CD4-positive, alpha-beta T cell treated with Interleukin-21 for 1 hour (primary cell): Measurements from ENCODE around the gene FAF2.
"Not testable (repeated sequence)": the region's sequence is repeated elsewhere in the genome, so short reads cannot be mapped to it uniquely, and the experiment has no call there.

Experiments
- DNase-seq: peaks from one replicate; pipeline ENCODE4 v3.0.0-alpha.2; 2020

The FAF2 gene

GRCh38 chr5:176461349-176461748 lies 13.2 kb downstream of the FAF2 start:
- no peak for DNase-seq

- DNase-seq, result no peak
Observed at GRCh38 chr5:176463113-176463764, 15.1 kb downstream of the FAF2 start.

GRCh38 chr5:176466245-176466871 lies 18.2 kb downstream of the FAF2 start:
- DNase-seq, result no peak

GRCh38 chr5:176469296-176469695 lies 21.1 kb downstream of the FAF2 start:
- no peak for DNase-seq

GRCh38 chr5:176470539-176470938 lies 22.4 kb downstream of the FAF2 start:
- DNase-seq, result no peak

- no peak for DNase-seq
Observed at GRCh38 chr5:176471098-176471497, 22.9 kb downstream of the FAF2 start.

- DNase-seq, result no peak
Observed at GRCh38 chr5:176473335-176474006, 25.3 kb downstream of the FAF2 start.

GRCh38 chr5:176474476-176474875 lies 26.3 kb downstream of the FAF2 start:
- DNase-seq, result no peak

- DNase-seq, result no peak
Observed at GRCh38 chr5:176481711-176482110, 33.5 kb downstream of the FAF2 start.

- DNase-seq, result no peak
Observed at GRCh38 chr5:176485176-176485575, 37.0 kb downstream of the FAF2 start.

- DNase-seq, result no peak
Observed at GRCh38 chr5:176486189-176486757, 38.1 kb downstream of the FAF2 start.

- DNase-seq, result not testable (repeated sequence)
Observed at GRCh38 chr5:176487160-176487559, 39.0 kb downstream of the FAF2 start.

GRCh38 chr5:176489077-176489476 lies 40.9 kb downstream of the FAF2 start:
- DNase-seq, result no peak

- no peak for DNase-seq
Observed at GRCh38 chr5:176490301-176490700, 42.1 kb downstream of the FAF2 start.

GRCh38 chr5:176491101-176491502 lies 42.9 kb downstream of the FAF2 start:
- no peak for DNase-seq

- DNase-seq, result no peak
Observed at GRCh38 chr5:176491901-176492300, 43.7 kb downstream of the FAF2 start.

- DNase-seq, result no peak
Observed at GRCh38 chr5:176492431-176492830, 44.2 kb downstream of the FAF2 start.

GRCh38 chr5:176497852-176498251 lies 49.7 kb downstream of the FAF2 start:
- DNase-seq, result no peak

- DNase-seq, result no peak
Observed at GRCh38 chr5:176499273-176499672, 51.1 kb downstream of the FAF2 start.

GRCh38 chr5:176500511-176500910 lies 52.3 kb downstream of the FAF2 start:
- no peak for DNase-seq

- no peak for DNase-seq
Observed at GRCh38 chr5:176501333-176501732, 53.1 kb downstream of the FAF2 start.

GRCh38 chr5:176503496-176503895 lies 55.3 kb downstream of the FAF2 start:
- no peak for DNase-seq

- no peak for DNase-seq
Observed at GRCh38 chr5:176507911-176508310, 59.7 kb downstream of the FAF2 start.

GRCh38 chr5:176508603-176509002 lies 60.4 kb downstream of the FAF2 start:
- DNase-seq, result no peak
